A549 (cell line): ENCODE measurements around the gene CCNI. TPM values are rescaled to one million over a fixed set of nuclear protein-coding genes. Genes with fewer than 3 reads are reported as not detected.

Source experiments
- ATAC-seq, 2 experiments: fragments of 200-7000 bp in 1 of 2; fragments of >200 bp in 1 of 2; cut with Nextera tagmentation in 1 of 2; cut with Tn5 transposase in 1 of 2; 3 replicates each; pipeline versions ENCODE4 v1.8.0 to v1.9.1; 2018 to 2020; ENCODE audit warnings: mild to moderate bottlenecking in 1 of 2, moderate library complexity in 1 of 2
- CTCF ChIA-PET: fragments of 300-600 bp; sonication (Branson Sonifier 250); formaldehyde crosslinking; extraction: SDS; loops from one replicate; lab custom pipeline; 2021; ENCODE audit warnings: antibody characterized with exemption, inconsistent platforms; lab: Yijun Ruan, JAX
- POLR2A ChIA-PET: fragments of 350-600 bp; formaldehyde crosslinking; extraction: SDS; loops from one replicate; lab custom pipeline; 2021; ENCODE audit warnings: antibody characterized with exemption, inconsistent platforms; lab: Yijun Ruan, JAX
- DNase-seq, 2 experiments: peaks; one replicate each; pipeline versions ENCODE4 v3.0.0 to v3.0.0-alpha.2; 2011 to 2016; ENCODE audit warnings: low read depth in 1 of 2, low spot score in 1 of 2
- FAIRE-seq: peaks from 2 replicates; lab custom pipeline; 2011; peaks lifted over from hg19 to GRCh38; lab: Jason Lieb, UNC
- H3K27ac ChIP-seq, 2 experiments: fragments of >200 bp; sonication (Bioruptor Twin); formaldehyde crosslinking; 3 replicates each; pipeline ENCODE4 v1.5.1; 2016 to 2017
- H3K4me1 ChIP-seq: fragments of >200 bp; sonication (Bioruptor Twin); formaldehyde crosslinking; 3 replicates; pipeline ENCODE4 v1.6.1; 2016
- H3K4me2 ChIP-seq: fragments of >200 bp; sonication (Bioruptor Twin); formaldehyde crosslinking; 3 replicates; pipeline ENCODE4 v1.6.1; 2016
- H3K4me3 ChIP-seq: fragments of >200 bp; sonication (Bioruptor Twin); formaldehyde crosslinking; 3 replicates; pipeline ENCODE4 v1.5.1; 2016
- H3K9me3 ChIP-seq: fragments of >200 bp; sonication (Bioruptor Twin); formaldehyde crosslinking; 3 replicates; pipeline ENCODE4 v1.6.1; 2016
- ATOH8 ChIP-seq: fragments of 250-450 bp; sonication (Bioruptor Pico); IDR thresholded peaks from 2 replicates; pipeline ENCODE4 v1.5.0; 2020; ENCODE audit warnings: low read depth, mild to moderate bottlenecking, moderate library complexity
- BHLHE40 ChIP-seq: IDR thresholded peaks from 2 replicates; pipeline ENCODE4 v1.6.1; 2012; ENCODE audit warnings: low read depth, low read length, inconsistent platforms
- CBX2 ChIP-seq: fragments of 200-600 bp; sonication (generic); IDR thresholded peaks from 2 replicates; pipeline ENCODE4 v1.6.1; 2016; ENCODE audit warnings: low read depth, mild to moderate bottlenecking, borderline replicate concordance
- CEBPB ChIP-seq, 2 experiments: fragments of >200 bp in 1 of 2; sonication (Bioruptor Twin) in 1 of 2; formaldehyde crosslinking in 1 of 2; IDR thresholded peaks; 2 replicates each; pipeline ENCODE4 v1.6.1; 2012 to 2016
- CHD2 ChIP-seq: fragments of 150-350 bp; IDR thresholded peaks from 2 replicates; pipeline ENCODE4 v1.6.1; 2014; ENCODE audit warnings: low read length; ENCODE audit not compliant: partially characterized antibody
- CHD4 ChIP-seq: fragments of 200-600 bp; sonication (generic); IDR thresholded peaks from 2 replicates; pipeline ENCODE4 v1.6.1; 2016; ENCODE audit warnings: antibody characterized with exemption, mild to moderate bottlenecking, borderline replicate concordance
- EHF ChIP-seq: fragments of 250-450 bp; sonication (Bioruptor Pico); IDR thresholded peaks from 2 replicates; pipeline ENCODE4 v1.5.0; 2020; ENCODE audit warnings: mild to moderate bottlenecking
- EHMT2 ChIP-seq: fragments of 200-600 bp; sonication (generic); IDR thresholded peaks from 2 replicates; pipeline ENCODE4 v1.6.1; 2016; ENCODE audit warnings: antibody characterized with exemption, low read depth, mild to moderate bottlenecking, moderate library complexity
- FOSL2 ChIP-seq, 2 experiments: fragments of 450-650 bp in 1 of 2; fragments of >200 bp in 1 of 2; sonication (Bioruptor Twin) in 1 of 2; formaldehyde crosslinking; IDR thresholded peaks; 2 replicates each; pipeline versions ENCODE4 v1.5.0 to v1.6.1; 2016 to 2020; ENCODE audit warnings: mild to moderate bottlenecking in 1 of 2, moderate library complexity in 1 of 2
- FOXS1 ChIP-seq: fragments of 250-450 bp; sonication (Bioruptor Pico); IDR thresholded peaks from 2 replicates; pipeline ENCODE4 v1.5.0; 2020; ENCODE audit warnings: mild to moderate bottlenecking, moderate library complexity
- HDAC2 ChIP-seq: fragments of 200-600 bp; sonication (generic); IDR thresholded peaks from 2 replicates; pipeline ENCODE4 v1.6.1; 2016
- HEYL ChIP-seq: fragments of 250-450 bp; sonication (Bioruptor Pico); IDR thresholded peaks from 2 replicates; pipeline ENCODE4 v1.8.0; 2021; ENCODE audit warnings: mild to moderate bottlenecking, moderate library complexity
- JUNB ChIP-seq: fragments of >200 bp; sonication (Bioruptor Twin); formaldehyde crosslinking; IDR thresholded peaks from 2 replicates; pipeline ENCODE4 v1.6.1; 2016
- MAFK ChIP-seq: fragments of 450-650 bp; IDR thresholded peaks from 2 replicates; pipeline ENCODE4 v1.6.1; 2014; ENCODE audit not compliant: partially characterized antibody
- MAX ChIP-seq: IDR thresholded peaks from 2 replicates; pipeline ENCODE4 v1.6.1; 2012
- MAZ ChIP-seq: fragments of 150-350 bp; IDR thresholded peaks from 2 replicates; pipeline ENCODE4 v1.6.1; 2014; ENCODE audit warnings: antibody characterized with exemption, low read depth, low read length, borderline replicate concordance
- NFE2L2 ChIP-seq: fragments of 150-350 bp; conservative IDR thresholded peaks from 2 replicates; pipeline ENCODE4 v1.6.1; 2014; ENCODE audit warnings: low read length
- PHF8 ChIP-seq: fragments of 200-600 bp; sonication (generic); IDR thresholded peaks from 2 replicates; pipeline ENCODE4 v1.6.1; 2016; ENCODE audit warnings: low read depth, mild to moderate bottlenecking, antibody characterized with exemption, moderate library complexity, borderline replicate concordance
- POLR2AphosphoS2 ChIP-seq: conservative IDR thresholded peaks from 2 replicates; pipeline ENCODE4 v1.6.1; 2012; ENCODE audit warnings: low read length, improper control_type of control experiment, inconsistent platforms
- RFX5 ChIP-seq: fragments of 450-650 bp; IDR thresholded peaks from 2 replicates; pipeline ENCODE4 v1.7.1; 2014; ENCODE audit warnings: antibody characterized with exemption, mild to moderate bottlenecking, moderate library complexity
- SREBF2 ChIP-seq: fragments of 450-650 bp; IDR thresholded peaks from 2 replicates; pipeline ENCODE4 v1.6.1; 2014; ENCODE audit warnings: mild to moderate bottlenecking, moderate library complexity
- TP53 ChIP-seq: fragments of 250-450 bp; sonication (Bioruptor Pico); IDR thresholded peaks from 2 replicates; pipeline ENCODE4 v1.5.0; 2021; ENCODE audit warnings: mild to moderate bottlenecking, moderate library complexity
- ZFP36 ChIP-seq: fragments of 450-650 bp; IDR thresholded peaks from 2 replicates; pipeline ENCODE4 v1.6.1; 2014; ENCODE audit warnings: borderline replicate concordance; ENCODE audit not compliant: partially characterized antibody
- ZNF302 ChIP-seq: fragments of 250-450 bp; sonication (Bioruptor Pico); IDR thresholded peaks from 2 replicates; pipeline ENCODE4 v1.9.0; 2021; ENCODE audit warnings: inconsistent platforms, mild to moderate bottlenecking, moderate library complexity
- ZSCAN20 ChIP-seq: fragments of 250-450 bp; sonication (Bioruptor Pico); IDR thresholded peaks from 2 replicates; pipeline ENCODE4 v1.8.0; 2022; ENCODE audit warnings: mild to moderate bottlenecking, moderate library complexity
- WGBS: methylation state at CpG from one replicate; pipeline ENCODE4 v1.1.6; 2017; ENCODE audit errors: missing lambda C conversion rate; 5-methylcytosine and 5-hydroxymethylcytosine counted together
- polyA plus RNA-seq, 4 experiments: library from polyadenylated mRNA; depleted of rRNA in 3 of 4; stranded (reverse); fragments of >200 nt; fragmentation: RNase III in 1 of 4; extraction: RNeasy Plus Mini Kit Qiagen cat#74134 plus additional on column Dnase treatment in 1 of 4; gene quantifications; 2 replicates in 3 of 4; 3 replicates in 1 of 4; pipeline ENCODE4 v1.2.3, GENCODE V29; 2011 to 2017
- TF ChIP-seq, protein P1 (sequence below): fragments of >200 bp; sonication (Bioruptor Twin); formaldehyde crosslinking; IDR thresholded peaks from 2 replicates; pipeline ENCODE4 v1.6.1; 2016
- TF ChIP-seq, protein P2 (sequence below): fragments of >200 bp; sonication (Bioruptor Twin); formaldehyde crosslinking; IDR thresholded peaks from 3 replicates; pipeline ENCODE4 v1.5.1; 2016
- TF ChIP-seq, protein P3 (sequence below): fragments of 150-350 bp; IDR thresholded peaks from 2 replicates; pipeline ENCODE4 v1.6.1; 2014; ENCODE audit warnings: low read depth, mild to moderate bottlenecking, low read length
- TF ChIP-seq, protein P4 (sequence below): fragments of >200 bp; sonication (Bioruptor Twin); formaldehyde crosslinking; IDR thresholded peaks from 3 replicates; pipeline ENCODE4 v1.6.1; 2016

Gene CCNI
- polyA plus RNA-seq, 2 of the 4 experiments (the other 2 are of a cell fraction), result 73.8 to 117 TPM

DNA sequence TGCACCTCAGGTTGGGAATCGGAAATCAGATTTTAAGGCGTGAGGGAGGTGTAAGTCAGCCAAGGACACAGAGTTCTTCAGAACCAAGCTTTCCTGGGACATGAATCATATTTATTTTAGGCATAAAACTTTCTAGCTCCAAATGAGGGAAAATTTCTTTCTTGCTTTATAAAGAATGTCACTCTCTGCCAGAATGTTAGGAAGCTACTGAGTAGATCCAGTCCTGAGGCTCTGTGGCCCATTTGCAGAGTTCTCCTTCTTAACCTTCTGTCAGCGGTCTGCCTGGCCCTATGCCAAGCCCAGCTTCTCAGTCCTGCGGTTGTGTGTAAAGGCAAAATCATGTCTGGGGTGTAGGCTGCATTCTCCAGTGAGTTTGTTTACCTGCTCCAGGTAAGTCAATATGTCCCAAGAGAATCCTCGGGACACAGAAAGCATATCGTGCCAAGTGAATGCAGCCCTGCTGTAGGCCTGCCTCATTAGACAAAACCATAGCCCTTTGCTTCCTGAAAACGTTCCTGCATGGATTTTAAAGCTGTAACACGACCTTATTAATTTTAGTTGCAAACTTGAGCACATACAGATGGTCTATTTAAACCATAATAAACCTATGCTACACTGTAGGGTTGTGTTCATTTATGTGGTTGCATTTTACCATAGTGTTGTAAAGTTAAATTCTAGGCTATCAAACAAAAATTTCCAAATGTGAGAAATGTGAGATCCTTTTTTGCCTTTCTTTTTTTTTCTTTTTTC, 29.2 kb upstream of the CCNI start:
- TF ChIP-seq HEYL (CRISPR knock-in tag), result no peak
- TF ChIP-seq, protein P1, sequence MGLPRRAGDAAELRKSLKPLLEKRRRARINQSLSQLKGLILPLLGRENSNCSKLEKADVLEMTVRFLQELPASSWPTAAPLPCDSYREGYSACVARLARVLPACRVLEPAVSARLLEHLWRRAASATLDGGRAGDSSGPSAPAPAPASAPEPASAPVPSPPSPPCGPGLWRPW, result no peak
- TF ChIP-seq MAX, result no peak
- TF ChIP-seq, protein P2, sequence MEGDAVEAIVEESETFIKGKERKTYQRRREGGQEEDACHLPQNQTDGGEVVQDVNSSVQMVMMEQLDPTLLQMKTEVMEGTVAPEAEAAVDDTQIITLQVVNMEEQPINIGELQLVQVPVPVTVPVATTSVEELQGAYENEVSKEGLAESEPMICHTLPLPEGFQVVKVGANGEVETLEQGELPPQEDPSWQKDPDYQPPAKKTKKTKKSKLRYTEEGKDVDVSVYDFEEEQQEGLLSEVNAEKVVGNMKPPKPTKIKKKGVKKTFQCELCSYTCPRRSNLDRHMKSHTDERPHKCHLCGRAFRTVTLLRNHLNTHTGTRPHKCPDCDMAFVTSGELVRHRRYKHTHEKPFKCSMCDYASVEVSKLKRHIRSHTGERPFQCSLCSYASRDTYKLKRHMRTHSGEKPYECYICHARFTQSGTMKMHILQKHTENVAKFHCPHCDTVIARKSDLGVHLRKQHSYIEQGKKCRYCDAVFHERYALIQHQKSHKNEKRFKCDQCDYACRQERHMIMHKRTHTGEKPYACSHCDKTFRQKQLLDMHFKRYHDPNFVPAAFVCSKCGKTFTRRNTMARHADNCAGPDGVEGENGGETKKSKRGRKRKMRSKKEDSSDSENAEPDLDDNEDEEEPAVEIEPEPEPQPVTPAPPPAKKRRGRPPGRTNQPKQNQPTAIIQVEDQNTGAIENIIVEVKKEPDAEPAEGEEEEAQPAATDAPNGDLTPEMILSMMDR, result no peak
- no peak for TF ChIP-seq PHF8
- TF ChIP-seq ZSCAN20, result no peak
- TF ChIP-seq HDAC2, result no peak
- TF ChIP-seq CEBPB (IDR thresholded peaks at IDR 0.05), result no peak
- TF ChIP-seq MAZ, result no peak
- no peak for TF ChIP-seq MAFK
- TF ChIP-seq, protein P3, sequence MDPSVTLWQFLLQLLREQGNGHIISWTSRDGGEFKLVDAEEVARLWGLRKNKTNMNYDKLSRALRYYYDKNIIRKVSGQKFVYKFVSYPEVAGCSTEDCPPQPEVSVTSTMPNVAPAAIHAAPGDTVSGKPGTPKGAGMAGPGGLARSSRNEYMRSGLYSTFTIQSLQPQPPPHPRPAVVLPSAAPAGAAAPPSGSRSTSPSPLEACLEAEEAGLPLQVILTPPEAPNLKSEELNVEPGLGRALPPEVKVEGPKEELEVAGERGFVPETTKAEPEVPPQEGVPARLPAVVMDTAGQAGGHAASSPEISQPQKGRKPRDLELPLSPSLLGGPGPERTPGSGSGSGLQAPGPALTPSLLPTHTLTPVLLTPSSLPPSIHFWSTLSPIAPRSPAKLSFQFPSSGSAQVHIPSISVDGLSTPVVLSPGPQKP, result no peak
- no peak for TF ChIP-seq CHD2
- TF ChIP-seq CHD4, result no peak
- no peak for TF ChIP-seq EHMT2
- no peak for TF ChIP-seq JUNB
- TF ChIP-seq EHF, result no peak
- no peak for FAIRE-seq
- no peak for ATAC-seq
- ChIA-PET CTCF (interaction anchor here (1.0 to 1.7 kb wide), 3 partner anchors 9 to 30 kb away, joined by 3 to 5 read pairs (median 3); no protein-coding TSS in a partner anchor), POLR2A (no interaction called here)
- H3K27ac ChIP-seq, result no peak overlapping the region
- no peak overlapping the region for H3K4me3 ChIP-seq
- no peaks in the 10 kb centered on the region for H3K4me1 ChIP-seq
- no peaks in the 10 kb centered on the region for H3K9me3 ChIP-seq
- no peak overlapping the region for H3K4me2 ChIP-seq
- WGBS, result 51% methylated on average over 7 of the region's 8 CpGs
- no peak for DNase-seq

DNA sequence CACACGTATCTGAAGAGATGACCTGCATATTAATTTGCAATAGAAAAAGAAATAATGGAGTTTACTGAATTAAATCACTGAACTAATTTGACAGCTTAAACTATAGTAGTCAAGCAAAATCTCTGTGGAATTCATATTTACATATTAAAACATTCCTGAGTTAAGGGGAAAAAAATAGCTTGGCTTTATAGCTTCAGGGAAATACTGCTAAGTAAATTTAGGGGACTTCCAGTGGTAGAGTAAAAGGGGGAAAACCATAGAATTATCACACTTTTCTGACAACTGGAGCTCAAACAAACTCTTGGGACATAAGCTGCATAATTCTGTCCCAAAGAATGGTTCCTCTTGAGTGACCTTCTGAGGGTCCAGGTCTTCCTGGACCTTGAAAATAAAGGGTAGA, 28.6 kb upstream of the CCNI start:
- Histone ChIP-seq H3K4me2 (no peak overlapping the region), H3K4me3 (no peak overlapping the region), H3K4me1 (no peaks in the 10 kb centered on the region), H3K27ac (no peak overlapping the region), H3K9me3 (no peaks in the 10 kb centered on the region)
- no peak for DNase-seq
- ChIA-PET POLR2A (no interaction called here), CTCF (interaction anchor here (1.0 to 1.7 kb wide), 3 partner anchors 9 to 31 kb away, joined by 3 to 5 read pairs (median 3); no protein-coding TSS in a partner anchor)
- TF ChIP-seq RFX5 (no peak), FOSL2 (IDR thresholded peaks at IDR 0.05) (no peak), FOSL2 (CRISPR knock-in tag; IDR thresholded peaks at IDR 0.05) (no peak), HEYL (CRISPR knock-in tag) (no peak), SREBF2 (no peak), NFE2L2 (no peak)
- FAIRE-seq, result no peak
- WGBS, result 92% methylated on average over 1 of the region's 1 CpG
- no peak for ATAC-seq

DNA sequence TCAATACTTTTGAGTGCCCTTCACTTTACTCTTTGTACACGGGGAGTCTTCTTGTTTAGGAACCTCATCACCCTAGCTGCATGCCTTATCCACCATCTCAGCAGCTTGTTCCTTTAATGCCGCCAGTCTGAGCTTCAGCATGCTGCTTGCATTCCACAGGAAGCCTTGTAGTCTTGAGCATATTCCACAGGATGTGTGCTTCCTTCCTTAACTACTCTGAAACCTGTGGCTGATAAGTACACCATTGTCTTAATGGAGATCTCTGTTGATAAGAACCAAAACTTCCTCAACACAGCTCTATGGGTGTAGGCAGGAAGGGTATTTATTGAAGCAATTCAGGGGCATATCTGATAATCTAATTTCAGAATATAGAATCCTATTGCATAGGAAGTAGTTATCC, 24.4 kb upstream of the CCNI start:
- no peak for DNase-seq
- H3K4me2 ChIP-seq, result no peak overlapping the region
- ATAC-seq, result no peak
- H3K4me3 ChIP-seq, result no peak overlapping the region
- no peaks in the 10 kb centered on the region for H3K9me3 ChIP-seq
- ChIA-PET POLR2A (interaction anchor here (0.5 kb wide), 1 partner anchor 38 kb away, joined by 3 read pairs; no protein-coding TSS in a partner anchor), CTCF (no interaction called here)
- no peak for FAIRE-seq
- no peak overlapping the region for H3K27ac ChIP-seq
- no peaks in the 10 kb centered on the region for H3K4me1 ChIP-seq
- 50% methylated on average over 2 of the region's 2 CpGs for WGBS
- TF ChIP-seq FOXS1 (CRISPR knock-in tag), result no peak
- TF ChIP-seq FOSL2 (IDR thresholded peaks at IDR 0.05), result no peak
- TF ChIP-seq FOSL2 (CRISPR knock-in tag; IDR thresholded peaks at IDR 0.05), result no peak
- TF ChIP-seq, protein P4, sequence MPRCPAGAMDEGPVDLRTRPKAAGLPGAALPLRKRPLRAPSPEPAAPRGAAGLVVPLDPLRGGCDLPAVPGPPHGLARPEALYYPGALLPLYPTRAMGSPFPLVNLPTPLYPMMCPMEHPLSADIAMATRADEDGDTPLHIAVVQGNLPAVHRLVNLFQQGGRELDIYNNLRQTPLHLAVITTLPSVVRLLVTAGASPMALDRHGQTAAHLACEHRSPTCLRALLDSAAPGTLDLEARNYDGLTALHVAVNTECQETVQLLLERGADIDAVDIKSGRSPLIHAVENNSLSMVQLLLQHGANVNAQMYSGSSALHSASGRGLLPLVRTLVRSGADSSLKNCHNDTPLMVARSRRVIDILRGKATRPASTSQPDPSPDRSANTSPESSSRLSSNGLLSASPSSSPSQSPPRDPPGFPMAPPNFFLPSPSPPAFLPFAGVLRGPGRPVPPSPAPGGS, result no peak
- TF ChIP-seq ATOH8 (CRISPR knock-in tag), result no peak
- no peak for TF ChIP-seq TP53 (CRISPR knock-in tag)
- no peak for TF ChIP-seq PHF8
- no peak for TF ChIP-seq CBX2
- TF ChIP-seq POLR2AphosphoS2, result no peak
- no peak for TF ChIP-seq ZNF302 (CRISPR knock-in tag)
- TF ChIP-seq BHLHE40, result no peak
- TF ChIP-seq, protein P1, result no peak
- no peak for TF ChIP-seq ZFP36
